BJ (cell line): ENCODE data around the gene ZNF121. TPM values are rescaled to one million over a fixed set of nuclear protein-coding genes. Genes with fewer than 3 reads are reported as not detected.

Experiments used
- polyA plus RNA-seq: library from polyadenylated mRNA; depleted of rRNA; stranded (reverse); fragments of >200 nt; gene quantifications from 2 replicates; pipeline ENCODE4 v1.2.3, GENCODE V29; 2011; rRNA removed

The ZNF121 gene
- polyA plus RNA-seq, 1 experiment: 1.7 TPM

Other genes starting within 250 kb of the ZNF121 start
- 0.94 and 1.9 TPM in 2 replicates for gene ZNF177, start 221.5 kb downstream of the ZNF121 start, polyA plus RNA-seq
- gene ZNF266, start 148.9 kb downstream of the ZNF121 start, polyA plus RNA-seq: 16.6 and 21.4 TPM in 2 replicates
- 0.38 and 0.96 TPM in 2 replicates for gene ZNF560, start 85.9 kb downstream of the ZNF121 start, polyA plus RNA-seq
- 5.9 and 11.5 TPM in 2 replicates for gene ZNF426, start 45.9 kb downstream of the ZNF121 start, polyA plus RNA-seq
- gene ZNF561, start 36.7 kb upstream of the ZNF121 start, polyA plus RNA-seq: 31.4 and 42.3 TPM in 2 replicates
- gene ZNF562, start 90.6 kb upstream of the ZNF121 start, polyA plus RNA-seq: 6.3 and 14.1 TPM in 2 replicates
- 3.6 and 7.7 TPM in 2 replicates for gene ZNF846, start 184.2 kb upstream of the ZNF121 start, polyA plus RNA-seq
- 23.5 and 35.3 TPM in 2 replicates for gene FBXL12, start 234.6 kb upstream of the ZNF121 start, polyA plus RNA-seq
- gene UBL5, start 243.4 kb upstream of the ZNF121 start, polyA plus RNA-seq: 506 and 578 TPM in 2 replicates